Sigmoid colon (tissue), 7 donors: ENCODE measurements around the gene RFNG. TPM values are rescaled to one million over a fixed set of nuclear protein-coding genes. Genes with fewer than 3 reads are reported as not detected.

ENCODE experiments used
- DNase-seq: peaks from one replicate; pipeline ENCODE4 v3.0.0-alpha.2; 2019
- H3K27ac ChIP-seq, 4 donors: fragments of 200-600 bp; sonication (generic); one replicate each; pipeline ENCODE4 v1.5.1; 2016 to 2019; ENCODE audit warnings: mild to moderate bottlenecking in 1 of 4
- H3K27me3 ChIP-seq, 3 donors: fragments of 200-600 bp; sonication (generic); one replicate each; pipeline ENCODE4 v1.5.1; 2019; ENCODE audit warnings: mild to moderate bottlenecking in 1 of 3
- H3K36me3 ChIP-seq, 4 donors: fragments of 200-600 bp; sonication (generic); one replicate each; pipeline ENCODE4 v1.5.1; 2016 to 2019
- H3K4me1 ChIP-seq, 4 donors: fragments of 200-600 bp; sonication (generic); one replicate each; pipeline ENCODE4 v1.5.1; 2017 to 2019
- H3K4me3 ChIP-seq, 4 donors: fragments of 200-600 bp; sonication (generic); one replicate each; pipeline ENCODE4 v1.5.1; 2017 to 2019; ENCODE audit warnings: mild to moderate bottlenecking in 2 of 4, moderate library complexity in 1 of 4
- H3K9me3 ChIP-seq, 4 donors: fragments of 200-600 bp in 3 of 4; sonication (generic) in 3 of 4; one replicate each; pipeline versions ENCODE4 v1.5.1 to v1.6.1; 2013 to 2019
- EP300 ChIP-seq, 4 donors: sonication (generic); formaldehyde crosslinking; IDR thresholded peaks; one replicate each; pipeline ENCODE4 v1.6.1; 2017; ENCODE audit warnings: antibody characterized with exemption in 4 of 4
- POLR2A ChIP-seq, 2 donors: fragments of 450-650 bp; IDR thresholded peaks; one replicate each; pipeline ENCODE4 v1.6.1; 2016; ENCODE audit warnings: antibody characterized with exemption in 2 of 2, mild to moderate bottlenecking in 2 of 2, moderate library complexity in 2 of 2
- POLR2AphosphoS5 ChIP-seq, 4 donors: sonication (generic); formaldehyde crosslinking; IDR thresholded peaks; one replicate each; pipeline ENCODE4 v1.6.1; 2017; ENCODE audit warnings: antibody characterized with exemption in 4 of 4
- WGBS, 2 donors: extraction: QIAGEN DNeasy Blood & Tissue Kit; methylation state at CpG; one replicate each; pipeline ENCODE4 v1.1.7; 2013; 5-methylcytosine and 5-hydroxymethylcytosine counted together
- intact Hi-C: fragments of 100-400 bp; cut with DNase I; formaldehyde crosslinking; loops from one replicate; pipeline ENCODE4 v1.15.1; 2023
- polyA plus RNA-seq, 3 donors: library from polyadenylated mRNA; stranded (reverse); fragments of 200-250 nt; gene quantifications; one replicate each; pipeline ENCODE4 v1.2.3, GENCODE V29; 2013
- total RNA-seq, 4 donors: library from RNA; depleted of rRNA; stranded (reverse); fragments of >200 nt; gene quantifications; one replicate each; pipeline ENCODE4 v1.1.0, GENCODE V29; 2016
- TF ChIP-seq, protein P1 (sequence below), 4 experiments: fragments of 450-650 bp in 3 of 4; fragments of 200-600 bp in 1 of 4; IDR thresholded peaks; one replicate each; pipeline ENCODE4 v1.5.1; 2016 to 2019; ENCODE audit warnings: antibody characterized with exemption in 4 of 4, mild to moderate bottlenecking in 3 of 4, moderate library complexity in 2 of 4
- donor health status: healthy with polysubstance abuse.
- donor health status: Bipolar disorder and iron deficiency.
- donor health status: healthy.

The RFNG gene
- total and polyA plus RNA-seq, 7 donors: 13.6 to 38.6 (median 33.5) TPM

DNA sequence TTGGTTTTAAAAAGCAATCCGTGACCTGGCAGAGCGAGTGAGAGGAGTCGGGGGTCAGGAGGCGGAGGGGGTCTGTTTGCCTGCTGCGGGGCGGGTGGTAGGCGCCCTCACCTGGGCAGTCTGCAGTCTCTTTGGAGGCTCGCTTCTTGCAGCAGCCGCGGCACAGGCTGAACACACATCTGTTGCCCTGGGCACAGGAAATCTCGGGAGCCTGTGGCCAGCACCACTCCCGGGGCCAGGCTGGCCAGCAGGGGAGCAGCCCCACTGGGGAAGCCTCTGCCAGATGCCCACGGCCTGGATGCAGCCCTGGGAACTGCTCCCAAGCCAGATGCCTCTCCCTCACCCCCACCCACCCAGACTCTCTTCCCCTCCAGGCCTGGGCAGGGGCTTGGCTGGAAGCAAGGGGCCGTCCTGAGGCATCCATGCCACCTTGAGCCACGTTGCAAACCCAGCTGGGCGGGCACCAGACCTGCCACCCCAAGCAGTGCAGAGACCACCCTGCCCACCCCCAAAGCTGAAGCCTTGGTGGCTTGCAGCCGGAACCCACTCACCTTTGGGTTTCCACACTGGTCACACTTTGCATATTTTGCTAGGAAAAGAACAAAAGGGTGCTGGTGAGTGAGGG, 6.7 kb upstream of the RFNG start:
- no peak overlapping the region for H3K4me3 ChIP-seq
- DNase-seq: no peak
- TF ChIP-seq POLR2A (IDR thresholded peaks at IDR 0.05) (no peak), POLR2AphosphoS5 (IDR thresholded peaks at IDR 0.05) (no peak), EP300 (IDR thresholded peaks at IDR 0.05) (no peak)
- TF ChIP-seq, protein P1, sequence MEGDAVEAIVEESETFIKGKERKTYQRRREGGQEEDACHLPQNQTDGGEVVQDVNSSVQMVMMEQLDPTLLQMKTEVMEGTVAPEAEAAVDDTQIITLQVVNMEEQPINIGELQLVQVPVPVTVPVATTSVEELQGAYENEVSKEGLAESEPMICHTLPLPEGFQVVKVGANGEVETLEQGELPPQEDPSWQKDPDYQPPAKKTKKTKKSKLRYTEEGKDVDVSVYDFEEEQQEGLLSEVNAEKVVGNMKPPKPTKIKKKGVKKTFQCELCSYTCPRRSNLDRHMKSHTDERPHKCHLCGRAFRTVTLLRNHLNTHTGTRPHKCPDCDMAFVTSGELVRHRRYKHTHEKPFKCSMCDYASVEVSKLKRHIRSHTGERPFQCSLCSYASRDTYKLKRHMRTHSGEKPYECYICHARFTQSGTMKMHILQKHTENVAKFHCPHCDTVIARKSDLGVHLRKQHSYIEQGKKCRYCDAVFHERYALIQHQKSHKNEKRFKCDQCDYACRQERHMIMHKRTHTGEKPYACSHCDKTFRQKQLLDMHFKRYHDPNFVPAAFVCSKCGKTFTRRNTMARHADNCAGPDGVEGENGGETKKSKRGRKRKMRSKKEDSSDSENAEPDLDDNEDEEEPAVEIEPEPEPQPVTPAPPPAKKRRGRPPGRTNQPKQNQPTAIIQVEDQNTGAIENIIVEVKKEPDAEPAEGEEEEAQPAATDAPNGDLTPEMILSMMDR (IDR thresholded peaks at IDR 0.05): no peak
- intact Hi-C loops: no loop called here
- H3K27me3 ChIP-seq: no peaks in the 10 kb centered on the region
- 80 to 84% methylated on average over 17 of the region's 17 CpGs for WGBS, 2 donors
- no peaks in the 10 kb centered on the region for H3K9me3 ChIP-seq
- H3K27ac ChIP-seq: no peak overlapping the region
- H3K4me1 ChIP-seq: peaks cover 0 to 9% (median 5%) of the 10 kb centered on the region in 4 donors
- peaks cover 40 to 100% (median 51%) of the 10 kb centered on the region in 4 donors for H3K36me3 ChIP-seq

DNA sequence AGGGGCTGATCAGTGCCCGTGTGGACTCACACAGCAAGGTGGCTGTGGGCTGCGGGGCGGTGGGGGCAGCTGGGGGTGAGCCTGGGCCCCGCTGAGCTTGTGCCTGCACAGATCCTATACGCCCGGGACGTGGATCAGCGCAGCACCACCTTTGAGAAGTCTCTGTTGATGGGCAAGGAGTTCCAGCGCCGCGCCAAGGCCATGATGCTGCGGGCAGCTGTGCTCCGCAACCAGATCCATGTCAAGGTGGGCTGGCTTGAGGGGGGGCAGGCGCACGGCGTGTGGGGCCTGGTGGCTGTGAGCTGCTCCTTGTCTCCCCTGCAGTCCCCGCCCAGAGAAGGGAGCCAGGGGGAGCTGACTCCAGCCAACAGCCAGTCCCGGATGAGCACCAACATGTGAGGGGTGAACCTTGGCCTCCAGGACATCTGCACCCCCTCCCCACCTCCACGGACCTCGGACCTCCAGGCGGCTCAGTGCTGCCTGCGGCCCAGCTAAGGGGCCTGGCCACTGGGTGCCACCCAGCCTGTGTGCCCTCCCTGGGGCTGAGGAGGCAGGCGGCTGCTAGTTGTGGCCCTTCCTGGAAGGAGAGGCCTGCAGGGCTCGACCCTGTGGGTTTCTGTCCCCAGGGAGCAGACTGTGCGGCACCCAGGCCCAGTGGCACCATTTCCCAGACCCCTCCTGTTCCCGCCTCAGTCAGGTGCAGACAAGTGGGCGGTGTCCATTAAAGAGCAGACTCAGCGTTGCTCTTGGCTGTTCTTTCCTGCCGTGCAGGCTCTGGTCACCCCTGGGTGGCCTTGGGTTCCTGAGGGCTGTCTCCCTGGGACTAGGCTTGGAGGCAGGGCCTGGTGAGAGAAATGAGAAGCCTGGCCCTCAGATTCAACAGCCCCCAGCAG, 5.4 kb upstream of the RFNG start:
- DNase-seq: no peak
- Histone ChIP-seq H3K4me3 (no peak overlapping the region), H3K27me3 (no peaks in the 10 kb centered on the region), H3K36me3 (peaks cover 36 to 88% (median 44%) of the 10 kb centered on the region in 4 donors), H3K4me1 (peaks cover 0 to 21% (median 17%) of the 10 kb centered on the region in 4 donors), H3K27ac (no peak overlapping the region), H3K9me3 (no peaks in the 10 kb centered on the region)
- intact Hi-C loops: no loop called here
- TF ChIP-seq POLR2AphosphoS5 (IDR thresholded peaks at IDR 0.05) (no peak), POLR2A (IDR thresholded peaks at IDR 0.05) (no peak), EP300 (IDR thresholded peaks at IDR 0.05) (no peak)
- TF ChIP-seq, protein P1 (IDR thresholded peaks at IDR 0.05): no peak
- WGBS, 2 donors: 82 to 86% methylated on average over 29 of the region's 29 CpGs

DNA sequence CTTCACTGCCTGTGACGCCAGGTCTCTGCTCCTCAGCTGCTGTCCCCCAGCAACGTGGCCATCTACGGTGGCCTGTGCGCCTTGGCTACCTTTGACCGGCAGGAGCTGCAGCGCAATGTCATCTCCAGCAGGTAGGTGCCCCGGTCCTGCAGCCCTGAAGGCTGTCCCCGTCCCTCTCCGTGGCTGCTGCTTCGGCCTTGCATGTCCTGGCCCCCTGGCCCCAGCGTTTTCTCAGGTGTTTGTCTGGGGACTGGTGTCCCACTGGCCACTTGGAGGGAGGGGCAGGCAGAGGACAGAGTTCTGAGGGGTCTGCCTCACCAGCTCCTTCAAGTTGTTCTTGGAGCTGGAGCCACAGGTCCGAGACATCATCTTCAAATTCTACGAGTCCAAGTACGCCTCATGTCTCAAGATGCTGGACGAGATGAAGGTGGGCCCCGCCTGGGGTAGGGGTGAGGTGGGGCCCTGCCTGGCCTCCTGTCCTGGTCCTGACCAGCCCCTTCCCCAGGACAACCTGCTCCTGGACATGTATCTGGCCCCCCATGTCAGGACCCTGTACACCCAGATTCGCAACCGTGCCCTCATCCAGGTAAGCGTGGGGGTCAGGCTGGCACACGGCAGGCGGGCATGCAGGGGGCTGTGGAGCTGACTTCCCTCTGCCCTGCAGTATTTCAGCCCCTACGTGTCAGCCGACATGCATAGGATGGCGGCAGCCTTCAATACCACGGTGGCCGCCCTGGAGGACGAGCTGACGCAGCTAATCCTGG, 4.5 kb upstream of the RFNG start:
- Histone ChIP-seq H3K27me3 (no peaks in the 10 kb centered on the region), H3K4me1 (peaks cover 0 to 21% (median 18%) of the 10 kb centered on the region in 4 donors), H3K27ac (no peak overlapping the region), H3K4me3 (no peak overlapping the region), H3K36me3 (peaks cover 30 to 80% (median 39%) of the 10 kb centered on the region in 4 donors), H3K9me3 (no peaks in the 10 kb centered on the region)
- intact Hi-C loops: no loop called here
- WGBS, 2 donors: 90 to 92% methylated on average over 28 of the region's 28 CpGs
- no peak for TF ChIP-seq POLR2AphosphoS5 (IDR thresholded peaks at IDR 0.05)
- TF ChIP-seq, protein P1 (IDR thresholded peaks at IDR 0.05): no peak
- no peak for DNase-seq

DNA sequence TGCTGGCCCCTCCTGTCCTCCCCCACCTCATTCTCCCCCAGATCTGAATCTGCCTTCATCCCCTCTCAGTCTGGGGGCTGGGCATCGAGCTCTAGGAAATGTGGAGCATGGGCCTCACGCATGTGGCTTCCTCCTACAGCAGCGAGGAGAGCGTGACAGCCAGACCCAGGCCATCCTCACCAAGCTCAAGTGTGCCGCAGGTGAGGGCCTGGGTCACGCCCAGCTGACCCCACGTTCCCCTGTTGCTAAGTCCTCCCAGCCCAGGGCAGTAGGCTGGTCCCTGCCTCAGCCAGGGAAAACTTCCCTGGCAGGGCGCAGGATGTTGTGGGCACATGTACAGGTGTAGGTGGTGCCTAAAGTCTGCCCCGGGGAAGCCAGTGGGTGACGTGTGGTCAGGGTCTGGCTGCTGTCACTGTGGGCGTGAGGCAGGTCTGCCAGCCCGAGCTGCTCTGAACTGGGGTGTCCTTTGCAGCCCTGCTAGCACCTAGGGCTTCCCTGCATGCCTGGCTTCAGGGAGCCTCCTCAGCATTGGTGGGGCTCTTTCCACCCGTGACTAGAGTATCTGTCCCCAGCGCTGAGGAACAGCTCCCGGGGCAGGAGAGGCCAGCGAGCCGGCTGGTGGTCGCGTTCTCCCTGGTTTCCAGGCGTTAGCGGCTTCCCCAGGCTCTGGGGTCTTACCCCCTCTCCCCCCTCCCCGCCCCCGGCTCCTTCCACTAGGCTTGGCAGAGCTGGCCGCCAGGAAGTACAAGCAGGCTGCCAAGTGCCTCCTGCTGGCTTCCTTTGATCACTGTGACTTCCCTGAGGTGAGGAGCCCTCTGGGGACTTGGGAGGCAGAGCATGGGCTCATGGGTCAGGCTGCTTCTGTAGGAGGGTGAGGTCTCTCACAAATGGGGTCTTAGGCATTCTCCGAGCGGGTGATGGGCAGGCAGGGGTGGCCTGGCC, 3.7 kb upstream of the RFNG start:
- Histone ChIP-seq H3K27me3 (no peaks in the 10 kb centered on the region), H3K9me3 (no peaks in the 10 kb centered on the region), H3K4me3 (no peak overlapping the region), H3K36me3 (peaks cover 30 to 72% (median 33%) of the 10 kb centered on the region in 4 donors), H3K27ac (no peak overlapping the region), H3K4me1 (peaks cover 0 to 29% (median 27%) of the 10 kb centered on the region in 4 donors)
- TF ChIP-seq, protein P1 (IDR thresholded peaks at IDR 0.05): no peak
- TF ChIP-seq EP300 (IDR thresholded peaks at IDR 0.05): no peak
- no peak for TF ChIP-seq POLR2AphosphoS5 (IDR thresholded peaks at IDR 0.05)
- no peak for TF ChIP-seq POLR2A (IDR thresholded peaks at IDR 0.05)
- no peak for DNase-seq
- intact Hi-C loops: no loop called here
- WGBS, 2 donors: 89 to 90% methylated on average over 26 of the region's 26 CpGs
